Measurements from ENCODE around the gene TMEM107. TPM values are rescaled to one million over a fixed set of nuclear protein-coding genes. Genes with fewer than 3 reads are reported as not detected.
A peak's percentile ranks its signal among the peaks of the same experiment; 100 is the strongest.

Gene TMEM107
- total RNA-seq, 1 experiment from 2014 or later, result 17.2 TPM

DNA sequence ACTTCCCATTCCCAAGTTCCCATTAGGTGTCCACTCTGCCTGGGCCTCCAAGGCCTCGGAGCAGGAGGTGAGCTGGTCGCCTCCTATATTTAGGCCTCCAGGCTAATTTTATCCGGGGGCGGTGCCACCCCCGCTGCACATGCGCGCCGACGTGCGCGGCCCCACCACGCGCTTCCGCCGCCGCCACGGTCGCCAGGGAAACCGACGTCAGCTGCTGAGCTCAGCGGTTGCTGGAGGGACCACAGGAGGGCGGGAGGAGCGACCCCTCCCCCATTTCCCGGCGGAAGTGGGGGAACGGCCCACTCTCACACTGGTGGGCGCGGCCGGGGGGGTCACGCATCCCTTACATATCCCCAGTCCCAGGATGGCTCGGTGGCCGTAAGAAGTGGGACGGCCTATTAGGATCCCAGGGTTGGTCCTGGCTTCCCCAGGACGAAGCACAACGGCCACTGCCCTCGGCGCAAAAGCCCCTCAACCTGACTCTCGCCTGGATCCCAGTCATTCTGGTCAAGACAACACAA lies 25.0 kb downstream of the TMEM107 start (continued):
- TF ChIP-seq, protein P1, sequence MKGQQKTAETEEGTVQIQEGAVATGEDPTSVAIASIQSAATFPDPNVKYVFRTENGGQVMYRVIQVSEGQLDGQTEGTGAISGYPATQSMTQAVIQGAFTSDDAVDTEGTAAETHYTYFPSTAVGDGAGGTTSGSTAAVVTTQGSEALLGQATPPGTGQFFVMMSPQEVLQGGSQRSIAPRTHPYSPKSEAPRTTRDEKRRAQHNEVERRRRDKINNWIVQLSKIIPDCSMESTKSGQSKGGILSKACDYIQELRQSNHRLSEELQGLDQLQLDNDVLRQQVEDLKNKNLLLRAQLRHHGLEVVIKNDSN (CRISPR knock-in tag; IDR thresholded peaks at IDR 0.05), result 0 out of 2 replicates have a peak, but pooled peaks have one; percentile 49
- no peak for TF ChIP-seq SOX15 (CRISPR knock-in tag; IDR thresholded peaks at IDR 0.05)
- TF ChIP-seq CREM (CRISPR knock-in tag; IDR thresholded peaks at IDR 0.05), result peak; percentile 25; the same call in 1 of the 2 replicates
- TF ChIP-seq ZNF317 (CRISPR knock-in tag; IDR thresholded peaks at IDR 0.05; ENCODE audit: borderline replicate concordance, low read depth), result no peak
- no peak for TF ChIP-seq OVOL2 (CRISPR knock-in tag; IDR thresholded peaks at IDR 0.05; ENCODE audit: borderline replicate concordance)
- TF ChIP-seq PRRX2 (CRISPR knock-in tag; IDR thresholded peaks at IDR 0.05), result no peak

DNA sequence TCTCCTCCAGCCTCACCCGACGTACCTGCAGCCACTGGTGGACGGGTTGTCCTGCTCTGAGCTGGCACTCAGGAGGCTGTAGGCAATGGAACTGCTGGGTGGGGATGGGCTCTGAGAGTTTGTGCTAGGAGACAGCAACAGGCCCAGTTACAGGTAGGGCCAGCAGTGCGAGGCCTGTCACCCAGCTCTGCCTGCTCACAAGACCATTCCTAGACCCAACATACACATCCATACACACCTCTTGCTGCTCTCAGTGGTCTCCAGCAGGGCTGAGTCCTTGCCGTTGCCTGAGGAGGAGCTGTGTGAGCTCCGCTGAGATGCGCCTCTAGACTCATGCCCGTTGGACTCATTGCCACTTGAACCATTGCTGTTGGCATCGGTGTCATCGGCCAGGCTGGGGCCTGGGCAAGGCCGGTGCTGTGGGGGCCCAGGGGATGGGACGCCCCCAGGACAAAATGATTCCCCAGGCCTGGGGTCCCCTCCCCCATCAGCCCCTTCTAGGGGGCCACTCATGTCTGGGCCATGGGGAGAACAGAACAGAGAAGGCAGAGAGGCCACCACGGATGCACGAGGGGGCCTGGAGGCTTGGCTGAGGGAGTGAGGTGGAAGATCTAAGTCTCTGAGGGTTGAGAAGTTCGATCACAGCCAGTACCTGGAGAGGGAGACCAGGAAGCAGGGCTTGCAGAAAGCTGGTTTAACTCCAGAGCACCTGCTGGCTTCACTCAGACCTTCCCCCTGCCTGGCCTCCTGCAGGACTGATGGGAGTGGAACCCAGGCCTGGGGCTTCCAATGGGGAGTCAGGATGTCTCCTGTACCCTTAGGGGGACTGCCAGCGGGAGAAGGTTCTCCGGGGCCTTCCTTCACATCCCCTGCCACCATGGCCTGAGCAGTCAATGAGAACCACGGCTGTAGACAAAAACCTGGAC lies 25.7 kb downstream of the TMEM107 start:
- no peak for ATAC-seq
- POLR2A ChIA-PET, result interaction anchor here (0.9 to 1.1 kb wide), 3 partner anchors 13 to 60 kb away, joined by 3 to 6 read pairs (median 4); partner anchors contain the start of gene AURKB
- H3K27me3 Mint-ChIP-seq (ENCODE audit: low read depth), result peaks cover 2% of the 10 kb centered on the region; the same call in 1 of the 2 replicates
- peaks cover 28% of the 10 kb centered on the region for H3K36me3 Mint-ChIP-seq
- no peak for DNase-seq (ENCODE audit: low spot score)
- TF ChIP-seq FOXK1 (CRISPR knock-in tag; IDR thresholded peaks at IDR 0.05) (no peak), GABPB1 (CRISPR knock-in tag; IDR thresholded peaks at IDR 0.05) (no peak)
- TF ChIP-seq, protein P2, sequence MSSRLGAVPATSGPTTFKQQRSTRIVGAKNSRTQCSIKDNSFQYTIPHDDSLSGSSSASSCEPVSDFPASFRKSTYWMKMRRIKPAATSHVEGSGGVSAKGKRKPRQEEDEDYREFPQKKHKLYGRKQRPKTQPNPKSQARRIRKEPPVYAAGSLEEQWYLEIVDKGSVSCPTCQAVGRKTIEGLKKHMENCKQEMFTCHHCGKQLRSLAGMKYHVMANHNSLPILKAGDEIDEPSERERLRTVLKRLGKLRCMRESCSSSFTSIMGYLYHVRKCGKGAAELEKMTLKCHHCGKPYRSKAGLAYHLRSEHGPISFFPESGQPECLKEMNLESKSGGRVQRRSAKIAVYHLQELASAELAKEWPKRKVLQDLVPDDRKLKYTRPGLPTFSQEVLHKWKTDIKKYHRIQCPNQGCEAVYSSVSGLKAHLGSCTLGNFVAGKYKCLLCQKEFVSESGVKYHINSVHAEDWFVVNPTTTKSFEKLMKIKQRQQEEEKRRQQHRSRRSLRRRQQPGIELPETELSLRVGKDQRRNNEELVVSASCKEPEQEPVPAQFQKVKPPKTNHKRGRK (CRISPR knock-in tag; IDR thresholded peaks at IDR 0.05; ENCODE audit: borderline replicate concordance), result no peak
- TF ChIP-seq, protein P3, sequence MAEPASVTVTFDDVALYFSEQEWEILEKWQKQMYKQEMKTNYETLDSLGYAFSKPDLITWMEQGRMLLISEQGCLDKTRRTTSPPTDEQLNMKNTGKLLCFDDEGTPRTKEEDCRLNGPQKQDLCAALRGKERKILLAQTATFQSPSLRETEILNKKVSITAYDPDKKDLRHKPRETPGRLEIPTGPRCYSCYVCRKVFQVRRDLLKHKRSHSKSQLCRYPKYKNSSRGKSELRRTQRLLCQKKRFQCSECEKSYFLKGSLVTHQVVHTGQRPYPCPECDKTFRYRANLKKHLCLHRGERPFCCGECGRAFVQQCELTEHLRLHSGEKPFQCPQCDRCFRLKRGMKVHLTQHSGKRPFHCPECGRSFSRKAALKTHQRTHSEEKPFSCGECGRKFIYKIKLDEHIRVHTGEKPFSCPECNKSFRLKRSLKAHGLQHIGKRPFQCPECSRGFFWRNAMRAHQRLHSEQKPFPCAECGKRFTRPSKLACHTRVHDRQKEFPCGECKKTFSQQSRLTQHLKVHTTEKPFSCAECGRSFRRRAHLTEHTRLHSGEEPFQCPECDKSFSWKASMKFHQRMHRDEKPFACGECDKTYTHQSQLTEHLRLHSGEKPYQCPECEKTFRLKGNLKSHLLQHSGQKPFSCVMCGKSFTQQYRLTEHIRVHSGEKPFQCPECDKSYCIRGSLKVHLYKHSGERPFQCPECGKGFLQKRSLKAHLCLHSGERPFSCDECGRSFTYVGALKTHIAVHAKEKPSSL (CRISPR knock-in tag; conservative IDR thresholded peaks at IDR 0.05), result no peak
- TF ChIP-seq, protein P4, sequence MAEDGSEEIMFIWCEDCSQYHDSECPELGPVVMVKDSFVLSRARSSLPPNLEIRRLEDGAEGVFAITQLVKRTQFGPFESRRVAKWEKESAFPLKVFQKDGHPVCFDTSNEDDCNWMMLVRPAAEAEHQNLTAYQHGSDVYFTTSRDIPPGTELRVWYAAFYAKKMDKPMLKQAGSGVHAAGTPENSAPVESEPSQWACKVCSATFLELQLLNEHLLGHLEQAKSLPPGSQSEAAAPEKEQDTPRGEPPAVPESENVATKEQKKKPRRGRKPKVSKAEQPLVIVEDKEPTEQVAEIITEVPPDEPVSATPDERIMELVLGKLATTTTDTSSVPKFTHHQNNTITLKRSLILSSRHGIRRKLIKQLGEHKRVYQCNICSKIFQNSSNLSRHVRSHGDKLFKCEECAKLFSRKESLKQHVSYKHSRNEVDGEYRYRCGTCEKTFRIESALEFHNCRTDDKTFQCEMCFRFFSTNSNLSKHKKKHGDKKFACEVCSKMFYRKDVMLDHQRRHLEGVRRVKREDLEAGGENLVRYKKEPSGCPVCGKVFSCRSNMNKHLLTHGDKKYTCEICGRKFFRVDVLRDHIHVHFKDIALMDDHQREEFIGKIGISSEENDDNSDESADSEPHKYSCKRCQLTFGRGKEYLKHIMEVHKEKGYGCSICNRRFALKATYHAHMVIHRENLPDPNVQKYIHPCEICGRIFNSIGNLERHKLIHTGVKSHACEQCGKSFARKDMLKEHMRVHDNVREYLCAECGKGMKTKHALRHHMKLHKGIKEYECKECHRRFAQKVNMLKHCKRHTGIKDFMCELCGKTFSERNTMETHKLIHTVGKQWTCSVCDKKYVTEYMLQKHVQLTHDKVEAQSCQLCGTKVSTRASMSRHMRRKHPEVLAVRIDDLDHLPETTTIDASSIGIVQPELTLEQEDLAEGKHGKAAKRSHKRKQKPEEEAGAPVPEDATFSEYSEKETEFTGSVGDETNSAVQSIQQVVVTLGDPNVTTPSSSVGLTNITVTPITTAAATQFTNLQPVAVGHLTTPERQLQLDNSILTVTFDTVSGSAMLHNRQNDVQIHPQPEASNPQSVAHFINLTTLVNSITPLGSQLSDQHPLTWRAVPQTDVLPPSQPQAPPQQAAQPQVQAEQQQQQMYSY (CRISPR knock-in tag; IDR thresholded peaks at IDR 0.05), result no peak
- no peaks in the 10 kb centered on the region for H3K9me3 Mint-ChIP-seq
- H3K4me1 Mint-ChIP-seq, result peaks cover 14% of the 10 kb centered on the region
- CTCF ChIA-PET, result interaction anchor here (0.6 to 1.6 kb wide), 9 partner anchors 10 to 71 kb away, joined by 3 to 7 read pairs (median 5); partner anchors contain the start of gene HES7
- H3K4me3 Mint-ChIP-seq, result peak overlapping the region; percentile 96
- no peak overlapping the region for H3K27ac Mint-ChIP-seq

All from WTC11 (cell line).